MCF 10A (cell line): Measurements from ENCODE around the gene RNU6-9. TPM values are rescaled to one million over a fixed set of nuclear protein-coding genes. Genes with fewer than 3 reads are reported as not detected.

ENCODE experiments used
- BruUV-seq: library from RNA; stranded (reverse); fragments of 400-500 nt; replicated peaks from 2 replicates; lab custom pipeline; 2021; lab: Mats Ljungman, UMichigan
- CTCF ChIA-PET: fragments of 300-600 bp; sonication (Branson Sonifier 250); formaldehyde crosslinking; extraction: SDS; loops from one replicate; lab custom pipeline; 2021; ENCODE audit warnings: antibody characterized with exemption, inconsistent platforms; lab: Yijun Ruan, JAX
- POLR2A ChIA-PET: fragments of 300-600, 350-650 bp; sonication (Branson Sonifier 250); formaldehyde crosslinking; extraction: SDS; loops from one replicate; lab custom pipeline; 2020; ENCODE audit warnings: antibody characterized with exemption, inconsistent platforms; lab: Yijun Ruan, JAX
- DNase-seq: peaks from one replicate; pipeline ENCODE4 v3.0.0-alpha.2; 2018; ENCODE audit not compliant: unreplicated experiment
- H3K27ac Mint-ChIP-seq: one replicate; pipeline ENCODE4 v1.8.0; 2022; ENCODE audit warnings: mild to moderate bottlenecking, low read depth, mixed read lengths; ENCODE audit not compliant: unreplicated experiment
- H3K27me3 Mint-ChIP-seq: one replicate; pipeline ENCODE4 v1.8.0; 2022; ENCODE audit warnings: mixed read lengths; ENCODE audit not compliant: insufficient read depth, unreplicated experiment
- H3K36me3 Mint-ChIP-seq: one replicate; pipeline ENCODE4 v1.8.0; 2022; ENCODE audit warnings: mild to moderate bottlenecking, moderate library complexity, mixed read lengths; ENCODE audit not compliant: insufficient read depth, unreplicated experiment
- H3K4me1 Mint-ChIP-seq: one replicate; pipeline ENCODE4 v1.8.0; 2022; ENCODE audit warnings: mixed read lengths; ENCODE audit not compliant: insufficient read depth, unreplicated experiment
- H3K4me3 Mint-ChIP-seq: one replicate; pipeline ENCODE4 v1.8.0; 2022; ENCODE audit warnings: mild to moderate bottlenecking, moderate library complexity, mixed read lengths; ENCODE audit not compliant: unreplicated experiment
- H3K9me3 Mint-ChIP-seq: one replicate; pipeline ENCODE4 v1.8.0; 2022; ENCODE audit warnings: mixed read lengths; ENCODE audit not compliant: unreplicated experiment
- intact Hi-C: fragments of 100-400 bp; cut with micrococcal nuclease; formaldehyde crosslinking; loops from 2 replicates; pipeline ENCODE4 v1.14.1; 2022
- total RNA-seq: library from RNA; stranded (reverse); gene quantifications from 2 replicates; pipeline ENCODE4 v1.2.3, GENCODE V29; 2022
- TF ChIP-seq, protein P1 (sequence below): fragments of 200-600 bp; IDR thresholded peaks from one replicate; pipeline ENCODE4 v1.8.0; 2022; ENCODE audit warnings: antibody characterized with exemption, mild to moderate bottlenecking; ENCODE audit not compliant: unreplicated experiment

The RNU6-9 gene
- total RNA-seq, 1 experiment from 2014 or later = not detected

DNA sequence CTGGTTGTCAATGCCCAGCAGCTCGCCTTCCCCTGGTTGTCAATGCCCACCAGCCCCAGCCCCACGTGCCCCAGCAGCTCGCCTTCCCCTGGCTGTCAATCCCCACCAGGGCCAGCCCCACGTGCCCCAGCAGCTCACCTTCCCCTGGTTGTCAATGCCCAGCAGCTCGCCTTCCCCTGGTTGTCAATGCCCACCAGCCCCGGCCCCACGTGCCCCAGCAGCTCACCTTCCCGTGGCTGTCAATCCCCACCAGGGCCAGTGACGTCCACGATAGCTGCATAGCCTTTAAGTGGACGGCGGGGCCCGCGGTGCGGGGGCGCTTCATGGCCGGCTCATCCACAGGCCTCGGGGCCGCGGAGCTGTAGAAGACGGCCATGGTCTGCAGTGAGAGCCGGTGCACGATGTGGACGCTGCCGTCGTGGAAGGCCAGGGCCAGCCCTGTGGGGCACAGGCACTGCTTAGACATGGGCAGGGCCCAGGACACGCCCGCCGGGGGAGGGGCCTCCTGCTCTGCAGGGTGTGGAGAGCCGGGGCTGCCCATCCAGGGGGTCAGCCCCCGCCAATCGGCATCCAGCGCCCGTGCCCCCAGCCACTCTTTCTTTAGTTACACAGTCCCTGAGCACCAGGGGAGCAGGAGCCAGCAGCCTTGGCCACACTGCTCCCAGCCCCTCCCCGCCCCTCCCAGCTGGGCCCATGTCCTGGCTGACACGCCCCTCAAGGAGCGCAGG is 13.4 kb upstream of the RNU6-9 start:
- DNase-seq = no peak
- no peak overlapping the region for H3K27ac Mint-ChIP-seq
- peaks cover 49% of the 10 kb centered on the region for H3K36me3 Mint-ChIP-seq

DNA sequence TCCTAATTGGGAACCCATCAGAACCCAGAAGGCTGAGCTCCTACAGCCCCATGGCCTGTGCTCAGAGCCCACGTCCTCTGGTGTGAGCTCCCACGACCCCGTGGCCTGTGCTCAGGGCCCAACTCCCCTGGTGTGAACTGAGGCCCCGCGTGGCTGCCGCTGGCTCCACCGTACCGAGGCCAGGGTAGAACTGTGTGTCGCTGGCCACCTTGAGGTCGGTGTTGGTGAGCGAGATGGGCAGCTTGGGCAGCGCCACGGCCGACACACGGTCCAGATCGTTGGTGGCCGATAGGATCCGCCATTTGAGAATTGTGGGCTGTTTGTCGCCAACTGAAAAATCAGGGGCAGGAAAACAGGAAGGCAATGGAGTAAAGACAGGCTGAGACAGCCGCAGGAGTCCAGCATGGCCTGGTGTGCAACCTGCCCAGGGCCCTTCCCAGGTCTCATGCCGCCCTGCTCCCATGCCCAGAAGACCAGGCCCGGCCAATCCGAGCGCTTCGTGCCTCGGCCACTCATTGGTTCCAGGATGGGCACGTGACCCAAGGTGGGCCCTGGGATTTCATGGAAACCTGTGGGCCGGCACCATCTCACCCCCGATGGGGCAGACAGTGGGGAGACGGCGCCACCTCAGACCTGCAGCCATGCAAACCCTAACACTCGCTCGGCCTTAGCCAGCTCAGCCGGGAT is 11.8 kb upstream of the RNU6-9 start:
- ChIA-PET CTCF (interaction anchor here (0.6 to 0.9 kb wide), 2 partner anchors 13 to 17 kb away, joined by 3 to 6 read pairs; no protein-coding TSS in a partner anchor), POLR2A (interaction anchor here (1.1 kb wide), 1 partner anchor 85 kb away, joined by 3 read pairs; no protein-coding TSS in a partner anchor)
- Mint-ChIP-seq H3K27ac (no peak overlapping the region), H3K4me3 (no peak overlapping the region), H3K4me1 (peaks cover 14% of the 10 kb centered on the region), H3K9me3 (no peaks in the 10 kb centered on the region), H3K36me3 (peaks cover 47% of the 10 kb centered on the region), H3K27me3 (no peaks in the 10 kb centered on the region)
- no peak for DNase-seq
- TF ChIP-seq, protein P1, sequence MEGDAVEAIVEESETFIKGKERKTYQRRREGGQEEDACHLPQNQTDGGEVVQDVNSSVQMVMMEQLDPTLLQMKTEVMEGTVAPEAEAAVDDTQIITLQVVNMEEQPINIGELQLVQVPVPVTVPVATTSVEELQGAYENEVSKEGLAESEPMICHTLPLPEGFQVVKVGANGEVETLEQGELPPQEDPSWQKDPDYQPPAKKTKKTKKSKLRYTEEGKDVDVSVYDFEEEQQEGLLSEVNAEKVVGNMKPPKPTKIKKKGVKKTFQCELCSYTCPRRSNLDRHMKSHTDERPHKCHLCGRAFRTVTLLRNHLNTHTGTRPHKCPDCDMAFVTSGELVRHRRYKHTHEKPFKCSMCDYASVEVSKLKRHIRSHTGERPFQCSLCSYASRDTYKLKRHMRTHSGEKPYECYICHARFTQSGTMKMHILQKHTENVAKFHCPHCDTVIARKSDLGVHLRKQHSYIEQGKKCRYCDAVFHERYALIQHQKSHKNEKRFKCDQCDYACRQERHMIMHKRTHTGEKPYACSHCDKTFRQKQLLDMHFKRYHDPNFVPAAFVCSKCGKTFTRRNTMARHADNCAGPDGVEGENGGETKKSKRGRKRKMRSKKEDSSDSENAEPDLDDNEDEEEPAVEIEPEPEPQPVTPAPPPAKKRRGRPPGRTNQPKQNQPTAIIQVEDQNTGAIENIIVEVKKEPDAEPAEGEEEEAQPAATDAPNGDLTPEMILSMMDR = no peak
- intact Hi-C loops = no loop called here
- BruUV-seq = no TSS peak

More for the DNA sequence above, 13.4 kb upstream of the RNU6-9 start:
- no peak overlapping the region for H3K4me3 Mint-ChIP-seq
- intact Hi-C loops = no loop called here
- H3K4me1 Mint-ChIP-seq = peaks cover 14% of the 10 kb centered on the region
- no peaks in the 10 kb centered on the region for H3K9me3 Mint-ChIP-seq
- POLR2A ChIA-PET = interaction anchor here (0.6 to 1.4 kb wide), 3 partner anchors 17 to 334 kb away, joined by 3 read pairs; no protein-coding TSS in a partner anchor
- CTCF ChIA-PET = interaction anchor here (0.6 to 1.2 kb wide), 3 partner anchors 35 to 110 kb away, joined by 3 to 6 read pairs (median 6); no protein-coding TSS in a partner anchor
- no peaks in the 10 kb centered on the region for H3K27me3 Mint-ChIP-seq
- TF ChIP-seq, protein P1 = no peak
- no TSS peak for BruUV-seq

DNA sequence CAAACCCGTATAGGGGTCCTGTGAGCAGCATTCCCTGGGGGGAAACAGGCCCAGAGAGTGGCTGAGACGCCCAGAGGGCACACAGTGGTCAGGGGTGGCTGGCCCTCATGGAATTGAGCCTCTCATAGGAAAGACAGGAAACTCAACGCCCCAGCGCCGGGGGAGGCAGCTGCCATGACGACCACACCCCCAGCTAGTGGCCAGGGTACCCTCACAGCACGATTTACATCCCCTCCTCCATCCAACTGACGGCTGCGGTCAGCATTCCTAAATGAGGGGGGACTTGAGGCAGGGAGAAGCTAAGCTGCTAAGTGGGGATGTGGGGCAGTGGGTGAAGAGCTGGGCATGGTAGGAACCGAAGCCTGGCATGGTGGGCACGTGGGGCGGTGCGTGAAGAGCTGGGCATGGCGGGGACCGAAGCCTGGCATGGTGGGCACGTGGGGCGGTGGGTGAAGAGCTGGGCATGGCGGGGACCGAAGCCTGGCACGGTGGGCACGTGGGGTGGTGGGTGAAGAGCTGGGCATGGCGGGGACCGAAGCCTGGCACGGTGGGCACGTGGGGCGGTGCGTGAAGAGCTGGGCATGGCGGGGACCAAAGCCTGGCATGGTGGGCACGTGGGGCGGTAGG is 10.3 kb upstream of the RNU6-9 start:
- H3K9me3 Mint-ChIP-seq = no peaks in the 10 kb centered on the region
- no TSS peak for BruUV-seq
- peaks cover 61% of the 10 kb centered on the region for H3K36me3 Mint-ChIP-seq
- TF ChIP-seq, protein P1 = no peak
- H3K27ac Mint-ChIP-seq = no peak overlapping the region
- H3K27me3 Mint-ChIP-seq = no peaks in the 10 kb centered on the region
- intact Hi-C loops = loop anchor here (1.0 kb wide), 1 partner anchor 34 kb away; the partner anchor contains the start of gene KISS1R
- peaks cover 14% of the 10 kb centered on the region for H3K4me1 Mint-ChIP-seq
- DNase-seq = no peak
- ChIA-PET POLR2A (interaction anchor here (0.6 to 1.5 kb wide), 3 partner anchors 10 to 143 kb away, joined by 3 to 8 read pairs (median 3); partner anchors contain the start of genes CFD, MED16 and RNU6-9), CTCF (interaction anchor here (0.6 to 0.9 kb wide), 2 partner anchors 11 to 101 kb away, joined by 3 to 4 read pairs; partner anchors contain the start of gene WDR18)
- no peak overlapping the region for H3K4me3 Mint-ChIP-seq
